ENCODE data around the gene CRABP1. TPM values are rescaled to one million over a fixed set of nuclear protein-coding genes. Genes with fewer than 3 reads are reported as not detected.

Gene CRABP1
- polyA plus RNA-seq, 1 donor from 2014 or later, result 7.0 TPM

DNA sequence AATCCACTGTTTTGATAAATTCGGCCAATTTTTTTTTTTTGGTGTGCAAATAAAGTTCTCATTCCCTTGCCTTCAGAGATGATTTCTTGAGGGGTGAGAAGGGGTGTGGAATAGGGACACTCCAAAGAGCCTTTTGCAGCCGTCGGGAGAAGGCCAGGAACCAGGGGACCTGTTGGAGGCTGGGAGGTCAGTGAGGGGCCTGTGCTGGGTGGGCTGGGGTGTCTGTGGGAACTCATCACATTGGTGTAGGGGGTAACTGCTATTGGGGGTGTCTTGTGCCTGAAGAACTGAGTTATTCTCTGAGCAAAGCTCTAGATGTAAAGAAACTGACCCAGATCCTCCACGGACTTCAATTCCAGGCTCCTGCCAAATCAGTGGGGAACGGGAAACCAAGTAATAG is 27.2 kb upstream of the CRABP1 start:
- Histone ChIP-seq H4K20me1 (ENCODE audit: insufficient read depth) (no peaks in the 10 kb centered on the region), H3K36me3 (ENCODE audit: insufficient read depth, low read length) (no peaks in the 10 kb centered on the region), H3K9me3 (ENCODE audit: low read length) (no peaks in the 10 kb centered on the region), H3K4me2 (ENCODE audit: low read length) (no peak overlapping the region), H3F3A (ENCODE audit: insufficient read depth, low read length, poor library complexity, severe bottlenecking) (no peaks in the 10 kb centered on the region), H3K27me3 (ENCODE audit: insufficient read depth, low read depth, low read length) (no peaks in the 10 kb centered on the region), H3K79me2 (replicated peaks; ENCODE audit: insufficient read depth, low read length) (no peaks in the 10 kb centered on the region), H3K27ac (ENCODE audit: low read length) (no peak overlapping the region), H3K4me3 (ENCODE audit: low read length) (no peak overlapping the region), H3K9ac (ENCODE audit: low read length) (no peak overlapping the region), H3K9me2 (ENCODE audit: insufficient read depth, low read length) (no peaks in the 10 kb centered on the region), H2AFZ (ENCODE audit: low read depth, low read length) (no peak overlapping the region)
- TF ChIP-seq TAF1 (IDR thresholded peaks at IDR 0.05; ENCODE audit: low read depth), result no peak
- TF ChIP-seq, protein P1, sequence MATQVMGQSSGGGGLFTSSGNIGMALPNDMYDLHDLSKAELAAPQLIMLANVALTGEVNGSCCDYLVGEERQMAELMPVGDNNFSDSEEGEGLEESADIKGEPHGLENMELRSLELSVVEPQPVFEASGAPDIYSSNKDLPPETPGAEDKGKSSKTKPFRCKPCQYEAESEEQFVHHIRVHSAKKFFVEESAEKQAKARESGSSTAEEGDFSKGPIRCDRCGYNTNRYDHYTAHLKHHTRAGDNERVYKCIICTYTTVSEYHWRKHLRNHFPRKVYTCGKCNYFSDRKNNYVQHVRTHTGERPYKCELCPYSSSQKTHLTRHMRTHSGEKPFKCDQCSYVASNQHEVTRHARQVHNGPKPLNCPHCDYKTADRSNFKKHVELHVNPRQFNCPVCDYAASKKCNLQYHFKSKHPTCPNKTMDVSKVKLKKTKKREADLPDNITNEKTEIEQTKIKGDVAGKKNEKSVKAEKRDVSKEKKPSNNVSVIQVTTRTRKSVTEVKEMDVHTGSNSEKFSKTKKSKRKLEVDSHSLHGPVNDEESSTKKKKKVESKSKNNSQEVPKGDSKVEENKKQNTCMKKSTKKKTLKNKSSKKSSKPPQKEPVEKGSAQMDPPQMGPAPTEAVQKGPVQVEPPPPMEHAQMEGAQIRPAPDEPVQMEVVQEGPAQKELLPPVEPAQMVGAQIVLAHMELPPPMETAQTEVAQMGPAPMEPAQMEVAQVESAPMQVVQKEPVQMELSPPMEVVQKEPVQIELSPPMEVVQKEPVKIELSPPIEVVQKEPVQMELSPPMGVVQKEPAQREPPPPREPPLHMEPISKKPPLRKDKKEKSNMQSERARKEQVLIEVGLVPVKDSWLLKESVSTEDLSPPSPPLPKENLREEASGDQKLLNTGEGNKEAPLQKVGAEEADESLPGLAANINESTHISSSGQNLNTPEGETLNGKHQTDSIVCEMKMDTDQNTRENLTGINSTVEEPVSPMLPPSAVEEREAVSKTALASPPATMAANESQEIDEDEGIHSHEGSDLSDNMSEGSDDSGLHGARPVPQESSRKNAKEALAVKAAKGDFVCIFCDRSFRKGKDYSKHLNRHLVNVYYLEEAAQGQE (IDR thresholded peaks at IDR 0.05; ENCODE audit: borderline replicate concordance), result no peak
- no peak for TF ChIP-seq EP300 (conservative IDR thresholded peaks at IDR 0.05; ENCODE audit: poor library complexity, severe bottlenecking)
- TF ChIP-seq RAD21 (conservative IDR thresholded peaks at IDR 0.05), result no peak
- TF ChIP-seq, protein P2, sequence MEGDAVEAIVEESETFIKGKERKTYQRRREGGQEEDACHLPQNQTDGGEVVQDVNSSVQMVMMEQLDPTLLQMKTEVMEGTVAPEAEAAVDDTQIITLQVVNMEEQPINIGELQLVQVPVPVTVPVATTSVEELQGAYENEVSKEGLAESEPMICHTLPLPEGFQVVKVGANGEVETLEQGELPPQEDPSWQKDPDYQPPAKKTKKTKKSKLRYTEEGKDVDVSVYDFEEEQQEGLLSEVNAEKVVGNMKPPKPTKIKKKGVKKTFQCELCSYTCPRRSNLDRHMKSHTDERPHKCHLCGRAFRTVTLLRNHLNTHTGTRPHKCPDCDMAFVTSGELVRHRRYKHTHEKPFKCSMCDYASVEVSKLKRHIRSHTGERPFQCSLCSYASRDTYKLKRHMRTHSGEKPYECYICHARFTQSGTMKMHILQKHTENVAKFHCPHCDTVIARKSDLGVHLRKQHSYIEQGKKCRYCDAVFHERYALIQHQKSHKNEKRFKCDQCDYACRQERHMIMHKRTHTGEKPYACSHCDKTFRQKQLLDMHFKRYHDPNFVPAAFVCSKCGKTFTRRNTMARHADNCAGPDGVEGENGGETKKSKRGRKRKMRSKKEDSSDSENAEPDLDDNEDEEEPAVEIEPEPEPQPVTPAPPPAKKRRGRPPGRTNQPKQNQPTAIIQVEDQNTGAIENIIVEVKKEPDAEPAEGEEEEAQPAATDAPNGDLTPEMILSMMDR (IDR thresholded peaks at IDR 0.05; ENCODE audit: poor library complexity, severe bottlenecking), result no peak
- no peak for TF ChIP-seq POLR2AphosphoS5 (IDR thresholded peaks at IDR 0.05)
- no peak for TF ChIP-seq SMC3 (conservative IDR thresholded peaks at IDR 0.05; ENCODE audit: poor library complexity)
- no peak for TF ChIP-seq MXI1 (conservative IDR thresholded peaks at IDR 0.05; ENCODE audit: poor library complexity, severe bottlenecking)
- TF ChIP-seq EZH2 (IDR thresholded peaks at IDR 0.05; ENCODE audit: borderline replicate concordance, insufficient read depth, low read length, poor library complexity, severe bottlenecking), result no peak

DNA sequence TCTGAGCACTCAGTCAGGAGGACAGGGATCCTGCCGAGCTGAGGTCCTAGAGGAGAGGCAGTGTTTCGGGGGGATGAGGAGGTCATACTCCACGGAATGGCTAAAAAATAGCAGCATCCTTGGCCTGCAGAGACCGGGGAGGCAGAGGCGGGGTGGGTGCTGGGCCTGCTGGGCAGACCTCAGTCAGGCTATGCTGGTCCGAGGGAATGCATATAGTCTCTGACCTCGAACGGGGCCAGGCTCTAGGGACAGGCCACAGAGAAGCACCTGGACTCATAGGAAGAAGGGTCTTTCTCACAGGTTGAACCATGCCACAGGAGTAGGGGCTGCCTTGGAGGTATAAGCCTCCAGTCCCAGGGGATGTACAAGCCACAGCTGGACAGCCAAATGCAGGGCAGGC is 26.8 kb upstream of the CRABP1 start:
- Histone ChIP-seq H3K4me3 (ENCODE audit: low read length) (no peak overlapping the region), H3K27me3 (ENCODE audit: insufficient read depth, low read depth, low read length) (no peaks in the 10 kb centered on the region), H3K9ac (ENCODE audit: low read length) (no peak overlapping the region), H4K20me1 (ENCODE audit: insufficient read depth) (no peaks in the 10 kb centered on the region), H3F3A (ENCODE audit: insufficient read depth, low read length, poor library complexity, severe bottlenecking) (no peaks in the 10 kb centered on the region), H2AFZ (ENCODE audit: low read depth, low read length) (no peak overlapping the region), H3K9me3 (ENCODE audit: low read length) (no peaks in the 10 kb centered on the region), H3K36me3 (ENCODE audit: insufficient read depth, low read length) (no peaks in the 10 kb centered on the region), H3K27ac (ENCODE audit: low read length) (no peak overlapping the region), H3K9me2 (ENCODE audit: insufficient read depth, low read length) (no peaks in the 10 kb centered on the region), H3K4me2 (ENCODE audit: low read length) (no peak overlapping the region), H3K79me2 (replicated peaks; ENCODE audit: insufficient read depth, low read length) (no peaks in the 10 kb centered on the region)
- TF ChIP-seq POLR2AphosphoS5 (IDR thresholded peaks at IDR 0.05), result no peak
- TF ChIP-seq EP300 (conservative IDR thresholded peaks at IDR 0.05; ENCODE audit: poor library complexity, severe bottlenecking), result no peak
- TF ChIP-seq MXI1 (conservative IDR thresholded peaks at IDR 0.05; ENCODE audit: poor library complexity, severe bottlenecking), result no peak
- no peak for TF ChIP-seq RAD21 (conservative IDR thresholded peaks at IDR 0.05)
- TF ChIP-seq, protein P1 (IDR thresholded peaks at IDR 0.05; ENCODE audit: borderline replicate concordance), result no peak
- TF ChIP-seq SMC3 (conservative IDR thresholded peaks at IDR 0.05; ENCODE audit: poor library complexity), result no peak
- TF ChIP-seq TAF1 (IDR thresholded peaks at IDR 0.05; ENCODE audit: low read depth), result no peak
- TF ChIP-seq, protein P2 (IDR thresholded peaks at IDR 0.05; ENCODE audit: poor library complexity, severe bottlenecking), result no peak
- TF ChIP-seq EZH2 (IDR thresholded peaks at IDR 0.05; ENCODE audit: borderline replicate concordance, insufficient read depth, low read length, poor library complexity, severe bottlenecking), result no peak

Data from neural cell (in vitro differentiated cells).